GM10248 (cell line): ENCODE data around the gene LDB3.

Source experiments
- CTCF ChIA-PET: fragments of 300-600 bp; sonication (Branson Sonifier 250); formaldehyde crosslinking; extraction: SDS; loops from one replicate; lab custom pipeline; 2021; ENCODE audit warnings: antibody characterized with exemption; lab: Yijun Ruan, JAX
- POLR2A ChIA-PET: fragments of 350-650 bp; sonication (Branson Sonifier 250); formaldehyde crosslinking; extraction: SDS; loops from one replicate; lab custom pipeline; 2020; ENCODE audit warnings: antibody characterized with exemption; lab: Yijun Ruan, JAX
- DNase-seq: peaks from one replicate; pipeline ENCODE4 v3.0.0; 2012; ENCODE audit errors: extremely low spot score
- CTCF ChIP-seq: IDR thresholded peaks from 2 replicates; pipeline ENCODE4 v1.5.1; 2012; ENCODE audit warnings: mild to moderate bottlenecking, low read depth; ENCODE audit errors: extremely low read depth, missing control alignments, control extremely low read depth

The LDB3 gene

GRCh38 chr10:86655173-86655540 is 13.2 kb upstream of the LDB3 start:
- POLR2A ChIA-PET: no interaction called here
- CTCF ChIA-PET: interaction anchor here (1.4 kb wide), 1 partner anchor 19 kb away, joined by 4 read pairs; no protein-coding TSS in a partner anchor
- TF ChIP-seq CTCF: no peak
- no peak for DNase-seq

- ChIA-PET CTCF (interaction anchor here (1.4 kb wide), 1 partner anchor 18 kb away, joined by 4 read pairs; no protein-coding TSS in a partner anchor), POLR2A (no interaction called here)
- no peak for TF ChIP-seq CTCF
- no peak for DNase-seq
Observed at GRCh38 chr10:86655596-86655995, 12.7 kb upstream of the LDB3 start.

- DNase-seq: no peak
- TF ChIP-seq CTCF: no peak
- ChIA-PET CTCF (interaction anchor here (1.0 kb wide), 1 partner anchor 24 kb away, joined by 3 read pairs; no protein-coding TSS in a partner anchor), POLR2A (no interaction called here)
Observed at GRCh38 chr10:86657011-86657395, 11.3 kb upstream of the LDB3 start.

GRCh38 chr10:86657396-86658011 is 10.8 kb upstream of the LDB3 start:
- ChIA-PET CTCF (interaction anchor here (1.0 kb wide), 1 partner anchor 25 kb away, joined by 3 read pairs; no protein-coding TSS in a partner anchor), POLR2A (no interaction called here)
- no peak for DNase-seq
- TF ChIP-seq CTCF: no peak

- CTCF ChIA-PET: interaction anchor here (1.2 kb wide), 1 partner anchor 10 kb away, joined by 3 read pairs; the partner anchor contains the start of gene LDB3
- DNase-seq: no peak
- no peak for TF ChIP-seq CTCF
- POLR2A ChIA-PET: no interaction called here
Observed at GRCh38 chr10:86658261-86658741, 10.0 kb upstream of the LDB3 start.

GRCh38 chr10:86658751-86659150 is 9.6 kb upstream of the LDB3 start:
- no peak for DNase-seq
- CTCF ChIA-PET: interaction anchor here (1.0 to 1.2 kb wide), 2 partner anchors 9 to 35 kb away, joined by 3 read pairs; partner anchors contain the start of gene LDB3
- POLR2A ChIA-PET: no interaction called here
- TF ChIP-seq CTCF: no peak
